Spleen (tissue), 7 donors: ENCODE data around the gene TBL1X.

Experiments
- POLR2A ChIP-seq, 3 donors: fragments of 450-650 bp; IDR thresholded peaks; one replicate each; pipeline ENCODE4 v1.5.1; 2017; ENCODE audit warnings: antibody characterized with exemption in 3 of 3, mild to moderate bottlenecking in 1 of 3
- POLR2AphosphoS5 ChIP-seq, 3 donors: sonication (generic); formaldehyde crosslinking; IDR thresholded peaks; one replicate each; pipeline ENCODE4 v1.5.1; 2017; ENCODE audit warnings: antibody characterized with exemption in 3 of 3
- TF ChIP-seq, protein P1 (sequence below), 11 experiments: fragments of 200-600 bp in 7 of 11; fragments of 450-650 bp in 4 of 11; sonication (generic) in 4 of 11; IDR thresholded peaks in 8 of 11; conservative IDR thresholded peaks in 3 of 11; 1 replicate in 7 of 11; 2 replicates in 4 of 11; pipeline versions ENCODE4 v1.4.0 to v1.8.0; 2016 to 2021; ENCODE audit warnings: antibody characterized with exemption in 11 of 11, inconsistent platforms in 4 of 11, mild to moderate bottlenecking in 1 of 11
- donor health status: DM: no; HTN: no; CAD: no; lungs with moderate emphysema.
- donor health status: DM: no; HTN: no; CAD: no.
- donor health status: DM: no; HTN: no; CAD: no.

GRCh38 chrX:9728261-9728660 is 263.4 kb downstream of the TBL1X start:
- TF ChIP-seq, protein P1, sequence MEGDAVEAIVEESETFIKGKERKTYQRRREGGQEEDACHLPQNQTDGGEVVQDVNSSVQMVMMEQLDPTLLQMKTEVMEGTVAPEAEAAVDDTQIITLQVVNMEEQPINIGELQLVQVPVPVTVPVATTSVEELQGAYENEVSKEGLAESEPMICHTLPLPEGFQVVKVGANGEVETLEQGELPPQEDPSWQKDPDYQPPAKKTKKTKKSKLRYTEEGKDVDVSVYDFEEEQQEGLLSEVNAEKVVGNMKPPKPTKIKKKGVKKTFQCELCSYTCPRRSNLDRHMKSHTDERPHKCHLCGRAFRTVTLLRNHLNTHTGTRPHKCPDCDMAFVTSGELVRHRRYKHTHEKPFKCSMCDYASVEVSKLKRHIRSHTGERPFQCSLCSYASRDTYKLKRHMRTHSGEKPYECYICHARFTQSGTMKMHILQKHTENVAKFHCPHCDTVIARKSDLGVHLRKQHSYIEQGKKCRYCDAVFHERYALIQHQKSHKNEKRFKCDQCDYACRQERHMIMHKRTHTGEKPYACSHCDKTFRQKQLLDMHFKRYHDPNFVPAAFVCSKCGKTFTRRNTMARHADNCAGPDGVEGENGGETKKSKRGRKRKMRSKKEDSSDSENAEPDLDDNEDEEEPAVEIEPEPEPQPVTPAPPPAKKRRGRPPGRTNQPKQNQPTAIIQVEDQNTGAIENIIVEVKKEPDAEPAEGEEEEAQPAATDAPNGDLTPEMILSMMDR (IDR thresholded peaks at IDR 0.05 in 8 of 11, conservative IDR thresholded peaks at IDR 0.05 in 3 of 11) = no peak
- TF ChIP-seq POLR2A (IDR thresholded peaks at IDR 0.05) = no peak
- TF ChIP-seq POLR2AphosphoS5 (IDR thresholded peaks at IDR 0.05) = no peak
